SK-N-MC (cell line): ENCODE data around the gene HPS6.
A peak's percentile ranks its signal among the peaks of the same experiment; 100 is the strongest.

Experiments
- EZH2 ChIP-seq: fragments of 200-600 bp; sonication (generic); IDR thresholded peaks from one replicate; pipeline ENCODE4 v1.6.1; 2017; ENCODE audit warnings: antibody characterized with exemption
- POLR2AphosphoS5 ChIP-seq: IDR thresholded peaks from 2 replicates; pipeline ENCODE4 v1.6.1; 2012; ENCODE audit warnings: mild to moderate bottlenecking, low read depth, low read length, borderline replicate concordance

GRCh38 chr10:102064868-102065560 is at the start of gene HPS6:
- TF ChIP-seq EZH2 (no peak), POLR2AphosphoS5 (peak; percentile 31; the same call in 1 of the 2 replicates)
